ENCODE measurements around the gene ACTA2.

ACTA2 gene

GRCh38 chr10:88952647-88953111 lies at the start of gene ACTA2:
Gene ACTA2, minus strand, starts transcription at chr10:88952773. Its CDS starts 3,843 bp downstream, at chr10:88948930.
- no peak for DNase-seq (ENCODE audit: low spot score)
- no peak for TF ChIP-seq CTCF (IDR thresholded peaks at IDR 0.05; ENCODE audit: extremely low read depth, insufficient read depth, missing control alignments)
- in situ Hi-C loops (cut with MboI; ENCODE audit: low pct_unique_long_range_greater_than_20kb, low sequenced_read_pairs, unreplicated experiment) = no loop called here

GRCh38 chr10:89001729-89002072 lies 49.1 kb upstream of the ACTA2 start:
- TF ChIP-seq CTCF (IDR thresholded peaks at IDR 0.05; ENCODE audit: extremely low read depth, insufficient read depth, missing control alignments) = no peak
- in situ Hi-C loops (cut with MboI; ENCODE audit: low pct_unique_long_range_greater_than_20kb, low sequenced_read_pairs, unreplicated experiment) = no loop called here
- no peak for DNase-seq (ENCODE audit: low spot score)

GRCh38 chr10:89001024-89001728 lies 48.6 kb upstream of the ACTA2 start:
- in situ Hi-C loops (cut with MboI; ENCODE audit: low pct_unique_long_range_greater_than_20kb, low sequenced_read_pairs, unreplicated experiment) = no loop called here
- TF ChIP-seq CTCF (IDR thresholded peaks at IDR 0.05; ENCODE audit: extremely low read depth, insufficient read depth, missing control alignments) = no peak
- DNase-seq (ENCODE audit: low spot score) = no peak

GRCh38 chr10:88999625-89000024 lies 47.1 kb upstream of the ACTA2 start:
- no peak for TF ChIP-seq CTCF (IDR thresholded peaks at IDR 0.05; ENCODE audit: extremely low read depth, insufficient read depth, missing control alignments)
- in situ Hi-C loops (cut with MboI; ENCODE audit: low pct_unique_long_range_greater_than_20kb, low sequenced_read_pairs, unreplicated experiment) = no loop called here
- DNase-seq (ENCODE audit: low spot score) = no peak

- no peak for DNase-seq (ENCODE audit: low spot score)
- in situ Hi-C loops (cut with MboI; ENCODE audit: low pct_unique_long_range_greater_than_20kb, low sequenced_read_pairs, unreplicated experiment) = no loop called here
- TF ChIP-seq CTCF (IDR thresholded peaks at IDR 0.05; ENCODE audit: extremely low read depth, insufficient read depth, missing control alignments) = no peak
These were observed 44.4 kb upstream of the ACTA2 start for GRCh38 chr10:88996927-88997326.

GRCh38 chr10:88995156-88995876 lies 42.7 kb upstream of the ACTA2 start:
- DNase-seq (ENCODE audit: low spot score) = no peak
- in situ Hi-C loops (cut with MboI; ENCODE audit: low pct_unique_long_range_greater_than_20kb, low sequenced_read_pairs, unreplicated experiment) = no loop called here
- no peak for TF ChIP-seq CTCF (IDR thresholded peaks at IDR 0.05; ENCODE audit: extremely low read depth, insufficient read depth, missing control alignments)
